Panc1 (cell line): ENCODE data around the gene PADI1. TPM values are rescaled to one million over a fixed set of nuclear protein-coding genes. Genes with fewer than 3 reads are reported as not detected.

Experiments
- ATAC-seq: fragments of 200-7000 bp; cut with Tn5 transposase; 2 replicates; pipeline ENCODE4 v1.9.1; 2020; ENCODE audit warnings: mild to moderate bottlenecking, moderate library complexity
- BruUV-seq: library from RNA; stranded (reverse); fragments of 400-500 nt; replicated peaks from 2 replicates; lab custom pipeline; 2021; lab: Mats Ljungman, UMichigan
- CTCF ChIA-PET: fragments of 300-600 bp; sonication (Branson Sonifier 250); formaldehyde crosslinking; loops from one replicate; lab custom pipeline; 2022; ENCODE audit warnings: antibody characterized with exemption; lab: Charles Lee
- POLR2A ChIA-PET: fragments of 300-600 bp; sonication (Branson Sonifier 250); formaldehyde crosslinking; loops from one replicate; lab custom pipeline; 2022; ENCODE audit warnings: antibody characterized with exemption; lab: Charles Lee
- DNase-seq: peaks from one replicate; pipeline ENCODE4 v3.0.0-alpha.2; 2010; ENCODE audit warnings: low read depth, low spot score
- H3K27ac ChIP-seq: 2 replicates; pipeline ENCODE4 v1.5.1; 2011; ENCODE audit warnings: mild to moderate bottlenecking, low read length, inconsistent platforms
- H3K27me3 ChIP-seq: fragments of 200-500 bp; sonication (Bioruptor generic); 2 replicates; pipeline ENCODE4 v1.6.0; 2014; ENCODE audit warnings: low read length, inconsistent platforms; ENCODE audit not compliant: control insufficient read depth, insufficient read depth
- H3K36me3 ChIP-seq: fragments of 200-500 bp; sonication (Bioruptor generic); 2 replicates; pipeline ENCODE4 v1.5.1; 2014; ENCODE audit warnings: inconsistent platforms, mild to moderate bottlenecking, low read length, moderate library complexity; ENCODE audit not compliant: control insufficient read depth, insufficient read depth
- H3K4me1 ChIP-seq: 2 replicates; pipeline ENCODE4 v1.5.1; 2011; ENCODE audit warnings: inconsistent platforms, mild to moderate bottlenecking, low read length, moderate library complexity; ENCODE audit not compliant: control insufficient read depth, insufficient read depth
- H3K4me3 ChIP-seq, 2 experiments: 2 replicates each; pipeline ENCODE4 v1.5.1; 2011 to 2012; ENCODE audit warnings: low read depth in 2 of 2, low read length in 2 of 2, mild to moderate bottlenecking in 2 of 2, inconsistent platforms in 1 of 2, moderate library complexity in 1 of 2
- H3K9me3 ChIP-seq: fragments of 200-500 bp; sonication (Bioruptor generic); 2 replicates; pipeline ENCODE4 v1.5.1; 2014; ENCODE audit warnings: low read depth, mild to moderate bottlenecking, inconsistent platforms, low read length, moderate library complexity; ENCODE audit not compliant: control insufficient read depth, insufficient read depth
- CTCF ChIP-seq: fragments of 450-650 bp; IDR thresholded peaks from 2 replicates; pipeline ENCODE4 v1.5.1; 2017; ENCODE audit warnings: mild to moderate bottlenecking
- POLR2AphosphoS5 ChIP-seq: IDR thresholded peaks from 2 replicates; pipeline ENCODE4 v1.6.1; 2012; ENCODE audit warnings: mild to moderate bottlenecking, low read depth, low read length, moderate library complexity
- REST ChIP-seq, 2 experiments: IDR thresholded peaks; 2 replicates each; pipeline ENCODE4 v1.6.1; 2011 to 2012; ENCODE audit warnings: low read depth in 2 of 2, control low read depth in 1 of 2, low read length in 1 of 2, mild to moderate bottlenecking in 1 of 2, moderate library complexity in 1 of 2; ENCODE audit not compliant: insufficient read depth in 1 of 2
- SIN3A ChIP-seq: IDR thresholded peaks from 2 replicates; pipeline ENCODE4 v1.6.1; 2012; ENCODE audit warnings: low read depth, mild to moderate bottlenecking, low read length, moderate library complexity, borderline replicate concordance; ENCODE audit not compliant: insufficient read depth
- TCF7L2 ChIP-seq: IDR thresholded peaks from 2 replicates; pipeline ENCODE4 v1.6.1; 2011; ENCODE audit warnings: mild to moderate bottlenecking, low read depth, low read length, inconsistent platforms
- in situ Hi-C: cut with HindIII; loops from 2 replicates; pipeline ENCODE4 v1.10.0; 2016; ENCODE audit warnings: low sequenced_read_pairs, low pct_unique_long_range_greater_than_20kb
- intact Hi-C: fragments of 100-400 bp; cut with micrococcal nuclease; formaldehyde crosslinking; loops from one replicate; pipeline ENCODE4 v1.10.0; 2022; ENCODE audit not compliant: unreplicated experiment
- total RNA-seq: library from RNA; stranded (reverse); gene quantifications from one replicate; pipeline ENCODE4 v1.2.1, GENCODE V29; 2021; ENCODE audit not compliant: unreplicated experiment

The PADI1 gene
- total RNA-seq, 1 experiment from 2014 or later, result 2.3 TPM

- intact Hi-C loops (no loop called here), in situ Hi-C loops (no loop called here)
- Histone ChIP-seq H3K4me3 (no peak overlapping the region), H3K27me3 (no peaks in the 10 kb centered on the region), H3K9me3 (peaks cover 9% of the 10 kb centered on the region; the same call in 1 of the 2 replicates), H3K4me1 (peaks cover 32% of the 10 kb centered on the region), H3K36me3 (no peaks in the 10 kb centered on the region), H3K27ac (peak overlapping the region; percentile 89)
- no TSS peak for BruUV-seq
- POLR2A ChIA-PET, result interaction anchor here (0.6 to 0.7 kb wide), 2 partner anchors 13 to 602 kb away, joined by 3 read pairs; no protein-coding TSS in a partner anchor
- CTCF ChIA-PET, result no interaction called here
- DNase-seq, result no peak
- no peak for ATAC-seq
- TF ChIP-seq REST (IDR thresholded peaks at IDR 0.05; ENCODE audit: insufficient read depth in 1 of 2, low read depth in 2 of 2, low read length in 1 of 2) (no peak), SIN3A (no peak), CTCF (no peak), TCF7L2 (no peak), POLR2AphosphoS5 (no peak)
Observed at GRCh38 chr1:17185485-17185860, 19.5 kb upstream of the PADI1 start.

GRCh38 chr1:17186216-17186909 is 18.6 kb upstream of the PADI1 start:
- Histone ChIP-seq H3K9me3 (peaks cover 9% of the 10 kb centered on the region; the same call in 1 of the 2 replicates), H3K27ac (peak overlapping the region; percentile 89), H3K4me3 (no peak overlapping the region), H3K36me3 (no peaks in the 10 kb centered on the region), H3K27me3 (no peaks in the 10 kb centered on the region), H3K4me1 (peaks cover 32% of the 10 kb centered on the region)
- ATAC-seq (peak; percentile 37), DNase-seq (no peak)
- CTCF ChIA-PET, result no interaction called here
- BruUV-seq, result no TSS peak
- in situ Hi-C loops (no loop called here), intact Hi-C loops (loop anchor here (2.0 kb wide), 1 partner anchor 44 kb away; no protein-coding TSS in a partner anchor)
- POLR2A ChIA-PET, result interaction anchor here (0.6 to 0.7 kb wide), 2 partner anchors 12 to 601 kb away, joined by 3 read pairs; no protein-coding TSS in a partner anchor
- TF ChIP-seq TCF7L2 (no peak), POLR2AphosphoS5 (no peak)

GRCh38 chr1:17187051-17187450 is 17.9 kb upstream of the PADI1 start:
- Histone ChIP-seq H3K9me3 (peaks cover 9% of the 10 kb centered on the region; the same call in 1 of the 2 replicates), H3K4me1 (peaks cover 32% of the 10 kb centered on the region), H3K27ac (peak overlapping the region; percentile 89), H3K4me3 (no peak overlapping the region), H3K36me3 (no peaks in the 10 kb centered on the region), H3K27me3 (no peaks in the 10 kb centered on the region)
- POLR2A ChIA-PET, result interaction anchor here (0.5 kb wide), 1 partner anchor 12 kb away, joined by 6 read pairs; no protein-coding TSS in a partner anchor
- intact Hi-C loops (loop anchor here (2.0 kb wide), 1 partner anchor 44 kb away; no protein-coding TSS in a partner anchor), in situ Hi-C loops (no loop called here)
- BruUV-seq, result no TSS peak
- CTCF ChIA-PET, result no interaction called here
- ATAC-seq, result peak; percentile 56
- no peak for TF ChIP-seq REST (IDR thresholded peaks at IDR 0.05; ENCODE audit: insufficient read depth in 1 of 2, low read depth in 2 of 2, low read length in 1 of 2)
- no peak for TF ChIP-seq POLR2AphosphoS5
- no peak for TF ChIP-seq SIN3A
- no peak; the same call in 1 of the 2 replicates for TF ChIP-seq TCF7L2
- no peak for TF ChIP-seq CTCF
- DNase-seq, result no peak
